ENCODE measurements around the gene CDC5L.

Gene CDC5L

DNA sequence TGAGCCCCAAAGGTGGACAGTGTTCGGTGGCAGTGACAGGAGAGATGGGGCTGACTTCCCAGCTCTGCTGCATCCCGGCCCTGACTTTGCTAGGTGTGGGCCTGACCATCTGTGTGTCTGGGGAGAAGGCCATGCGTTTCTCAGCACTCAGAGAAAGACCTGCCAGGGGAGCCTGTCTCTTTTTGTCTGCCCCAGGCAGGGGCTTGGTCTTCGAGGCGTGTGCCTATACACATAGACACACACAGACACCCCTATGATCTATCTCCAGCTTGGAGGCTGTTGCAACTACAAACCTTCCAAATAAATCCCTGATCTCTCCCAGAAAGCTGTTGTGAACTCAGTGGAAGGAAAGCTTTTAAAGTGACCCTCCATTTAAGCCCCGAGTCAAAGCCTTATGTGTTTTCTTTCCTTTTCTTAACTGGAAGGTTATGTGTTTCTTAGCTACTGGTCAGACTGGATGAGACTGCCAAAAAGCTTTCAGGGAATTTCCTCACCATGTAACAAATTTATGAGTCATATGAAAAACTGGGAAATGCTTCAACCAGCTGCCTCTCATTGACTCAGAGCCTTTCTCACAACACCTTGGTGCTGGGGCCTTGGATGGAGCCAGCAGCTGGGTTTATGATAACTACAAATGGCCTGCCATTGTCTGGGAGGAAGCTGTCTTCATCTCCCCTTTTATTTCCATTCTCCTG, 102.6 kb downstream of the CDC5L start:
- FAIRE-seq (peak; percentile 66), DNase-seq (ENCODE audit: insufficient read length, low spot score) (peak; percentile 91)
- no peak for TF ChIP-seq POLR2A (IDR thresholded peaks at IDR 0.05; ENCODE audit: low read depth, low read length)

DNA sequence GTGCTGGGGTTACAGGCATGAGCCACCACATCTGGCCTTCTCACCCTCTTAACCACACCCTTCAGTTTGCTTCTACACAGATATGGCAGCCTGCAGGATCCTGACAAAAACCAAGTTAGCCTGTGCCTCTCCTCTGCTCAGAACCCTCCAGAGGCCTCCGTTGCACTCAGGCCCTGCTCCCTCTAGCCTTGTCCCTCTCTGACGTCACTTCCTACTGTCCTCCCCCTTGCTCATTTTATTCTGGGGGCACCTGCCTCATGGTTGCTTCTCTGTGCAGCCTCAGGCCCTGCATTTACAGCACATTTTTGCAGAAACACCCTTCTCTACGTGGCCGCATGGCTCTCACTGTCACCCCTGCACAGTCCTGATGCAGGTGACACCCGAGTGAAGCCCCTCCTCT, 105.6 kb downstream of the CDC5L start:
- TF ChIP-seq POLR2A (IDR thresholded peaks at IDR 0.05; ENCODE audit: low read depth, low read length), result no peak
- DNase-seq (ENCODE audit: insufficient read length, low spot score) (no peak), FAIRE-seq (no peak)

DNA sequence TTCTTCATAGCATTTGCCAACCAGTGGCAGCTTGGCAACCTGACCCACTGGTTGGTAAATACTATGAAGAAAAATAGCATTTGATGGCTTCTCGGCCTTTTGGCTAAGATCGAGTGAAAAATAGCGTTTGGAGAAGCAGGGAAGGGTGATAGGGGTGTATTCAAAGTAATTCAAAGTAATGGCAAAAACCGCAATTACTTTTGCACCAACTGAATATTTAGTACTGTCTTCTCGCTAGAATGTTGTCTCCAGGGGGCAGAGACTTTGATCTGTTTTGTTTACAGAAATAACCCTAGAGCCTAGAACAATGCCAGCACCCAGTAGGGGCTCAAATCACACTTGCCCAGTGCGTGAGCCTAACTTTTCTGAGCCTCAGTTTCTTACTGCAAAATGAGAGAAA, 106.1 kb downstream of the CDC5L start:
- no peak for FAIRE-seq
- DNase-seq (ENCODE audit: insufficient read length, low spot score), result no peak
- TF ChIP-seq POLR2A (IDR thresholded peaks at IDR 0.05; ENCODE audit: low read depth, low read length), result no peak

GRCh38 chr6:44494011-44494501, 106.5 kb downstream of the CDC5L start:
- TF ChIP-seq POLR2A (IDR thresholded peaks at IDR 0.05; ENCODE audit: low read depth, low read length), result no peak
- DNase-seq (ENCODE audit: insufficient read length, low spot score), result peak; percentile 65
- FAIRE-seq, result peak; percentile 27

DNA sequence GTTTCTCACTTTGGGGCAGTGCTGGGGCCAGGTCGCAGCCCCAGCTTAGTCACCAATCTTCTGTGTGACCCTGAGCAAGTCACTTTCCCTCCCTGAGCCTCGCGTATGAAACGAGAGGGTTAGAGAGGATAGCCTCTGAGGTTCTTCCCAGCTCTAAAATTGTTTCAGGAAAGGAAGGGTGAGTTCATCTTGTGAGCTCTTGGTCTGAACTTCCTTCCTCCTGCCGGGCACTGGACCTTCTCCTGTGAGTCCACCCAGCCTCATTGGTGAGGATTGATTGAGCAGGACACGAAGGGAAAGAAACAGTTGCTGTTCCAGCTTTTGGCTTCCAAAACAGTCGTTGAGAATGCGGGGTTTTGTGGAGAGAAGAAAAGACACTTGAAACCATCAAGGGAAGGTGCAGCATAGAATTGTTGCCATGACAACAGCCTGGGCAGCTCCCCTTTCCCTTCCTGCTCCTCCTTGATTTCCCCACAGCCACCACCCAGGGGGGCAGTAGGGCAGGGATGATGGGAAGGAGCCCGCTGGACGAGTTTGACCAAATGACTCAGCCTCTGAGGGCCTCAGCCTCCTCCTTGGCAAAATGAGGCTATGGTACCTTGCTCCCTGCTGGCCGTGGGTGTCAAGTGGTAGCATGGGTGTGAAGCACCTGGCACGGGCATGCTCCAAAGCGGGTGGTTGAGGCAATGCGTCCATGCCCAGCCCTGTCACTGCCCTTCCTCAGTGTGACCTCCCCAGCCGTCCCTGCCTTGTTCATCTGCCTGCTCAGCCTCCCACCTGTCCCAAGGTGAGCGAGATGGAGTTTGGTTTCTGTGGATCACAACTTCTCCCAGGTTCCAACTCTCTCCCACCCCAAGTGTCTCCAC, 107.8 kb downstream of the CDC5L start:
- DNase-seq (ENCODE audit: insufficient read length, low spot score) (no peak), FAIRE-seq (no peak)
- no peak for TF ChIP-seq POLR2A (IDR thresholded peaks at IDR 0.05; ENCODE audit: low read depth, low read length)

GRCh38 chr6:44496665-44497369, 109.3 kb downstream of the CDC5L start:
- FAIRE-seq, result no peak
- no peak for DNase-seq (ENCODE audit: insufficient read length, low spot score)
- TF ChIP-seq POLR2A (IDR thresholded peaks at IDR 0.05; ENCODE audit: low read depth, low read length), result no peak

- DNase-seq (ENCODE audit: insufficient read length, low spot score), result no peak
- FAIRE-seq, result no peak
- TF ChIP-seq POLR2A (IDR thresholded peaks at IDR 0.05; ENCODE audit: low read depth, low read length), result no peak
Measured at GRCh38 chr6:44497807-44498206, 110.3 kb downstream of the CDC5L start.

- no peak for TF ChIP-seq POLR2A (IDR thresholded peaks at IDR 0.05; ENCODE audit: low read depth, low read length)
- no peak for DNase-seq (ENCODE audit: insufficient read length, low spot score)
- no peak for FAIRE-seq
Measured at GRCh38 chr6:44498436-44498835, 110.9 kb downstream of the CDC5L start.

DNA sequence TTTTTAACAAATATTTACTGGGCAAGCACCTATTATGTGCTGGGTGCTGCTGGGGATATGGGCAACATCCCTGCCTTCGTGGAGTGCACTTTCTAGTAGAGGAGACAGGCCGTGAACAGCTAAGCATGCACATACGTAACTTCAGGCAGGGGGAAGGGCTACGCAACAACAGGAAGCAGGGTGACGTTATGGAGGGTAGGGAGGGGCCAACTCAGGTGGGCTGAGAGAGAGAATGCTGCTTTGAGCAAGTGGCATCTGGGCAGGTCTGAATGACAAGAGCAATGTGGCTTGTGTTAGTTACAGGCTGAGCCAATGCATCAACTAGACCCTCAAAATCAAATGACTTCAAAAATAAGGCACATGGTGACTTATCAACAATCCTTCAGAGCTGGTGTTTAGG, 112.1 kb downstream of the CDC5L start:
- FAIRE-seq, result no peak
- TF ChIP-seq POLR2A (IDR thresholded peaks at IDR 0.05; ENCODE audit: low read depth, low read length), result no peak
- no peak for DNase-seq (ENCODE audit: insufficient read length, low spot score)

Data from H54 (cell line).